B cell (primary cell): Measurements from ENCODE around the gene RAB8A. TPM values are rescaled to one million over a fixed set of nuclear protein-coding genes. Genes with fewer than 3 reads are reported as not detected.

Source experiments
- ATAC-seq: fragments of 200-7000 bp; cut with Tn5 transposase; one replicate; pipeline ENCODE4 v1.10.0; 2021; ENCODE audit warnings: low read depth, mild to moderate bottlenecking, moderate number of reproducible peaks, moderate library complexity
- CTCF ChIA-PET: fragments of 350-600 bp; sonication (Branson Sonifier 250); formaldehyde crosslinking; loops from one replicate; lab custom pipeline; 2021; ENCODE audit warnings: antibody characterized with exemption, inconsistent platforms; lab: Charles Lee
- POLR2A ChIA-PET: fragments of 350-600 bp; sonication (Branson Sonifier 250); formaldehyde crosslinking; loops from one replicate; lab custom pipeline; 2021; ENCODE audit warnings: antibody characterized with exemption; lab: Charles Lee
- DNase-seq: peaks from one replicate; pipeline ENCODE4 v3.0.0; 2013
- H2AFZ ChIP-seq: 2 replicates; pipeline ENCODE4 v1.6.1; 2012; ENCODE audit warnings: mild to moderate bottlenecking, low read depth, low read length; ENCODE audit not compliant: insufficient read depth, poor library complexity, severe bottlenecking
- H3K27ac ChIP-seq, 2 donors: 1 replicate in 1 of 2; 2 replicates in 1 of 2; pipeline ENCODE4 v1.5.1; 2012 to 2013; ENCODE audit warnings: low read length in 2 of 2, mild to moderate bottlenecking in 2 of 2, moderate library complexity in 1 of 2
- H3K27me3 ChIP-seq, 4 experiments: fragments of 200-600 bp in 1 of 4; sonication (generic) in 1 of 4; replicated peaks in 1 of 4; 1 replicate in 2 of 4; 2 replicates in 2 of 4; pipeline versions ENCODE4 v1.6.1 to v1.7.0; 2013 to 2016; ENCODE audit warnings: low read length in 3 of 4, mild to moderate bottlenecking in 2 of 4, mixed read lengths in 1 of 4, moderate library complexity in 1 of 4; ENCODE audit not compliant: insufficient read depth in 4 of 4, control insufficient read depth in 3 of 4; ENCODE audit errors: control extremely low read depth in 1 of 4
- H3K36me3 ChIP-seq, 2 experiments: replicated peaks in 1 of 2; 1 replicate in 1 of 2; 2 replicates in 1 of 2; pipeline versions ENCODE4 v1.6.1 to v1.7.1; 2013; ENCODE audit warnings: low read length in 1 of 2; ENCODE audit not compliant: insufficient read depth in 2 of 2, control insufficient read depth in 1 of 2; ENCODE audit errors: control extremely low read depth in 1 of 2, extremely low read depth in 1 of 2
- H3K4me1 ChIP-seq, 2 donors: fragments of 200-600 bp in 1 of 2; sonication (generic) in 1 of 2; 1 replicate in 1 of 2; 2 replicates in 1 of 2; pipeline versions ENCODE4 v1.5.1 to v1.6.1; 2013 to 2017; ENCODE audit warnings: low read length in 2 of 2; ENCODE audit not compliant: control insufficient read depth in 2 of 2, insufficient read depth in 2 of 2
- H3K4me2 ChIP-seq: replicated peaks from 2 replicates; pipeline ENCODE3; 2012; ENCODE audit warnings: mild to moderate bottlenecking, low read depth, low read length; ENCODE audit not compliant: poor library complexity, severe bottlenecking
- H3K4me3 ChIP-seq, 5 experiments: fragments of 200-600 bp in 1 of 5; sonication (generic) in 1 of 5; 1 replicate in 3 of 5; 2 replicates in 2 of 5; pipeline versions ENCODE4 v1.5.1 to v1.7.0; 2011 to 2016; ENCODE audit warnings: low read length in 4 of 5, mild to moderate bottlenecking in 4 of 5, low read depth in 2 of 5, control low read depth in 1 of 5, moderate library complexity in 1 of 5; ENCODE audit not compliant: insufficient read depth in 1 of 5; ENCODE audit errors: control extremely low read depth in 1 of 5, extremely low read depth in 1 of 5
- H3K79me2 ChIP-seq: fragments of 200-600 bp; sonication (generic); one replicate; pipeline ENCODE4 v1.6.0; 2016; ENCODE audit warnings: low read length; ENCODE audit not compliant: control insufficient read depth, insufficient read depth
- H3K9ac ChIP-seq: fragments of 200-600 bp; sonication (generic); 2 replicates; pipeline ENCODE4 v1.6.1; 2017; ENCODE audit warnings: mild to moderate bottlenecking, low read length, moderate library complexity
- H3K9me3 ChIP-seq, 3 donors: one replicate each; pipeline versions ENCODE4 v1.6.1 to v1.7.1; 2013; ENCODE audit warnings: low read length in 2 of 3; ENCODE audit not compliant: control insufficient read depth in 2 of 3, insufficient read depth in 1 of 3; ENCODE audit errors: control extremely low read depth in 1 of 3
- H4K20me1 ChIP-seq: 2 replicates; pipeline ENCODE4 v1.6.0; 2012; ENCODE audit warnings: mild to moderate bottlenecking, low read length; ENCODE audit not compliant: insufficient read depth, control insufficient read depth, poor library complexity, severe bottlenecking
- H3K27ac Mint-ChIP-seq: one replicate; pipeline ENCODE4 v1.8.0; 2021; ENCODE audit warnings: mixed read lengths
- H3K27me3 Mint-ChIP-seq: one replicate; pipeline ENCODE4 v1.8.0; 2021; ENCODE audit warnings: mixed read lengths
- H3K4me1 Mint-ChIP-seq: one replicate; pipeline ENCODE4 v1.8.0; 2021; ENCODE audit warnings: mixed read lengths
- H3K4me3 Mint-ChIP-seq: one replicate; pipeline ENCODE4 v1.8.0; 2021; ENCODE audit warnings: mixed read lengths
- H3K9me3 Mint-ChIP-seq: one replicate; pipeline ENCODE4 v1.8.0; 2022; ENCODE audit warnings: mixed read lengths; ENCODE audit not compliant: insufficient read depth
- CTCF ChIP-seq: fragments of 200-600 bp; IDR thresholded peaks from one replicate; pipeline ENCODE4 v1.8.0; 2022; ENCODE audit warnings: antibody characterized with exemption, mild to moderate bottlenecking
- EZH2 ChIP-seq: IDR thresholded peaks from 2 replicates; pipeline ENCODE4 v1.6.1; 2012; ENCODE audit warnings: borderline replicate concordance, low read depth, mild to moderate bottlenecking, moderate library complexity, low read length; ENCODE audit not compliant: insufficient read depth, poor library complexity, severe bottlenecking
- WGBS: methylation state at CpG from one replicate; pipeline ENCODE4 v1.1.5; 2013; ENCODE audit warnings: missing lambda C conversion rate; ENCODE audit not compliant: insufficient coverage; 5-methylcytosine and 5-hydroxymethylcytosine counted together
- intact Hi-C: fragments of 100-400 bp; cut with micrococcal nuclease; formaldehyde crosslinking; loops from one replicate; pipeline ENCODE4 v1.10.0; 2022
- polyA plus RNA-seq: library from polyadenylated mRNA; depleted of rRNA; stranded (reverse); fragments of >200 nt; gene quantifications from 2 replicates; pipeline ENCODE4 v1.2.3, GENCODE V29; 2012
- total RNA-seq, 2 donors: library from RNA; stranded (reverse); fragments of 120-200 nt in 1 of 2; gene quantifications; 1 replicate in 1 of 2; 2 replicates in 1 of 2; pipeline versions ENCODE4 v1.2.3 to v1.2.4, GENCODE V29; 2013 to 2022

Gene RAB8A
- total and polyA plus RNA-seq, 2 donors (not counting 1 experiment from before 2014, with no cell fraction given) = 65.5 to 117 TPM

- intact Hi-C loops = no loop called here
- no peaks in the 10 kb centered on the region for H3K27me3 Mint-ChIP-seq
Observed at GRCh38 chr19:16164222-16164890, 52.7 kb downstream of the RAB8A start.

More at GRCh38 chr19:16164222-16164890, 52.7 kb downstream of the RAB8A start:
- Mint-ChIP-seq H3K27ac (no peak overlapping the region), H3K4me3 (no peak overlapping the region), H3K9me3 (no peaks in the 10 kb centered on the region), H3K4me1 (peaks cover 15% of the 10 kb centered on the region)
- TF ChIP-seq EZH2 = no peak
- no peak for TF ChIP-seq CTCF
- H3K4me3 ChIP-seq = no peak overlapping the region
- no peaks in the 10 kb centered on the region for H3K27me3 ChIP-seq
- ChIA-PET CTCF (no interaction called here), POLR2A (interaction anchor here (0.6 kb wide), 1 partner anchor 17 kb away, joined by 3 read pairs; no protein-coding TSS in a partner anchor)
- no peaks in the 10 kb centered on the region for H4K20me1 ChIP-seq
- H3K27ac ChIP-seq = no peak overlapping the region
- peaks cover 13 to 19% of the 10 kb centered on the region in 2 donors for H3K4me1 ChIP-seq
- H3K36me3 ChIP-seq = no peaks in the 10 kb centered on the region
- 98% methylated on average over 11 of the region's 13 CpGs for WGBS
- peaks cover 0 to 7% (median 3%) of the 10 kb centered on the region in 3 donors for H3K9me3 ChIP-seq
- H2AFZ ChIP-seq = no peak overlapping the region
- H3K79me2 ChIP-seq = no peaks in the 10 kb centered on the region
- H3K4me2 ChIP-seq = no peak overlapping the region
- H3K9ac ChIP-seq = no peak overlapping the region
- DNase-seq = no peak
- no peak for ATAC-seq
